Left ventricle myocardium superior (tissue), 1 donor: Measurements from ENCODE around the gene NPAS3. TPM values are rescaled to one million over a fixed set of nuclear protein-coding genes. Genes with fewer than 3 reads are reported as not detected.

Experiments
- ATAC-seq: fragments of 200-7000 bp; cut with Tn5 transposase; one replicate; pipeline ENCODE4 v1.9.1; 2020; ENCODE audit warnings: mild to moderate bottlenecking, moderate library complexity
- DNase-seq: peaks from one replicate; pipeline ENCODE4 v3.0.0-alpha.2; 2020
- intact Hi-C: fragments of 100-400 bp; cut with micrococcal nuclease; formaldehyde crosslinking; loops from one replicate; pipeline ENCODE4 v1.11.0; 2022
- total RNA-seq: library from RNA; stranded (reverse); fragmentation: NEBNext Ultra II Directional; extraction: Animal tissue kit (Norgen Biotek cat#: 25700); gene quantifications from one replicate; pipeline ENCODE4 v1.2.1, GENCODE V29; 2021
- donor health status: DM: no; HTN: yes; CAD: no; lungs with severe emphysema.

The NPAS3 gene
- total RNA-seq, 1 donor from 2014 or later = 1.1 TPM

GRCh38 chr14:33471776-33472175 lies 533.1 kb downstream of the NPAS3 start:
- DNase-seq = no peak
- intact Hi-C loops = no loop called here
- ATAC-seq = no peak

- DNase-seq (no peak), ATAC-seq (no peak)
- intact Hi-C loops = no loop called here
These were observed 536.9 kb downstream of the NPAS3 start for GRCh38 chr14:33475623-33476022.

- ATAC-seq (no peak), DNase-seq (no peak)
- intact Hi-C loops = no loop called here
These were observed 539.1 kb downstream of the NPAS3 start for GRCh38 chr14:33477797-33478196.

- intact Hi-C loops = no loop called here
- no peak for ATAC-seq
These were observed 541.6 kb downstream of the NPAS3 start for GRCh38 chr14:33480071-33480886.

GRCh38 chr14:33480887-33481184 lies 542.2 kb downstream of the NPAS3 start:
- DNase-seq (no peak), ATAC-seq (no peak)
- intact Hi-C loops = no loop called here

More at GRCh38 chr14:33480071-33480886, 541.6 kb downstream of the NPAS3 start:
- DNase-seq = no peak

- no peak for DNase-seq
- no peak for ATAC-seq
- intact Hi-C loops = no loop called here
These were observed 544.4 kb downstream of the NPAS3 start for GRCh38 chr14:33483110-33483509.

GRCh38 chr14:33483541-33483940 lies 544.9 kb downstream of the NPAS3 start:
- intact Hi-C loops = no loop called here
- DNase-seq = no peak
- no peak for ATAC-seq

- ATAC-seq = peak; percentile 74
These were observed 545.6 kb downstream of the NPAS3 start for GRCh38 chr14:33484264-33484663.

GRCh38 chr14:33486332-33486890 lies 547.7 kb downstream of the NPAS3 start:
- no peak for ATAC-seq
- DNase-seq = no peak

More at GRCh38 chr14:33484264-33484663, 545.6 kb downstream of the NPAS3 start:
- no peak for DNase-seq
- intact Hi-C loops = no loop called here

GRCh38 chr14:33488582-33488981 lies 549.9 kb downstream of the NPAS3 start:
- DNase-seq (no peak), ATAC-seq (no peak)

More at GRCh38 chr14:33486332-33486890, 547.7 kb downstream of the NPAS3 start:
- intact Hi-C loops = no loop called here

GRCh38 chr14:33490555-33490954 lies 551.9 kb downstream of the NPAS3 start:
- intact Hi-C loops = no loop called here
- DNase-seq (no peak), ATAC-seq (no peak)

More at GRCh38 chr14:33488582-33488981, 549.9 kb downstream of the NPAS3 start:
- intact Hi-C loops = no loop called here

- intact Hi-C loops = no loop called here
- no peak for ATAC-seq
- DNase-seq = no peak
These were observed 552.4 kb downstream of the NPAS3 start for GRCh38 chr14:33491112-33491511.

- intact Hi-C loops = no loop called here
- ATAC-seq (no peak), DNase-seq (no peak)
These were observed 553.8 kb downstream of the NPAS3 start for GRCh38 chr14:33492491-33492890.

GRCh38 chr14:33493266-33493665 lies 554.6 kb downstream of the NPAS3 start:
- intact Hi-C loops = no loop called here
- DNase-seq = no peak
- no peak for ATAC-seq

GRCh38 chr14:33493990-33494389 lies 555.3 kb downstream of the NPAS3 start:
- no peak for DNase-seq
- ATAC-seq = no peak
- intact Hi-C loops = no loop called here

GRCh38 chr14:33499687-33500086 lies 561.0 kb downstream of the NPAS3 start:
- peak; percentile 25 for ATAC-seq
- no peak for DNase-seq
- intact Hi-C loops = no loop called here

GRCh38 chr14:33504246-33505099 lies 565.8 kb downstream of the NPAS3 start:
- DNase-seq = no peak
- intact Hi-C loops = no loop called here
- no peak for ATAC-seq

- intact Hi-C loops = no loop called here
- no peak for DNase-seq
- peak; percentile 46 for ATAC-seq
These were observed 566.7 kb downstream of the NPAS3 start for GRCh38 chr14:33505266-33505962.

- intact Hi-C loops = no loop called here
- ATAC-seq = no peak
- no peak for DNase-seq
These were observed 567.3 kb downstream of the NPAS3 start for GRCh38 chr14:33505963-33506329.
